Myocyte (in vitro differentiated cells): ENCODE measurements around the gene SMOC2. TPM values are rescaled to one million over a fixed set of nuclear protein-coding genes. Genes with fewer than 3 reads are reported as not detected.

ENCODE experiments used
- DNase-seq: peaks from one replicate; pipeline ENCODE4 v3.0.0-alpha.2; 2012; ENCODE audit warnings: low read depth
- total RNA-seq: library from RNA; depleted of rRNA; stranded (reverse); fragments of >200 nt; gene quantifications from 2 replicates; pipeline ENCODE4 v1.2.3, GENCODE V29; 2014

Gene SMOC2
- total RNA-seq, 1 donor from 2014 or later, result not detected

DNA sequence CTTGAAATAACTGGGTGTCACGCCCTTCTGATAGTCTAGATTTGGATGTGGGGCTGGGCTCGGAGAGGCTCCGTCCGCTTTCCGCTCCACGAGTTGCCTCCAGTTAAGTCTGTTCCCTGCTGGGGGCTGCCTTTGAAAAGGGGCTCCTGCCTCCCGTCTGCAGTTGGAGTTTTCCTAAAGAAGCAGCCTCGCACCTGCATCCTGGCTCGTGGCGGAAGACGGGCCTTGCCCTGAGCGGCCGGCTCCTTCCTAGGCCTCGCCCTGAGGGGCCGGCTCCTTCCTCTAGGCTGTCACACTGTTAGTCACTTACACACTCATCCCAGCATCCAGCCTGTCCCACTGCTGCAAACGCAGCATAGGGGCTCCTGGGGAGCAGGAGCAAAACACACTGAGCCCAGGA lies 74.4 kb downstream of the SMOC2 start:
- DNase-seq, result no peak

DNA sequence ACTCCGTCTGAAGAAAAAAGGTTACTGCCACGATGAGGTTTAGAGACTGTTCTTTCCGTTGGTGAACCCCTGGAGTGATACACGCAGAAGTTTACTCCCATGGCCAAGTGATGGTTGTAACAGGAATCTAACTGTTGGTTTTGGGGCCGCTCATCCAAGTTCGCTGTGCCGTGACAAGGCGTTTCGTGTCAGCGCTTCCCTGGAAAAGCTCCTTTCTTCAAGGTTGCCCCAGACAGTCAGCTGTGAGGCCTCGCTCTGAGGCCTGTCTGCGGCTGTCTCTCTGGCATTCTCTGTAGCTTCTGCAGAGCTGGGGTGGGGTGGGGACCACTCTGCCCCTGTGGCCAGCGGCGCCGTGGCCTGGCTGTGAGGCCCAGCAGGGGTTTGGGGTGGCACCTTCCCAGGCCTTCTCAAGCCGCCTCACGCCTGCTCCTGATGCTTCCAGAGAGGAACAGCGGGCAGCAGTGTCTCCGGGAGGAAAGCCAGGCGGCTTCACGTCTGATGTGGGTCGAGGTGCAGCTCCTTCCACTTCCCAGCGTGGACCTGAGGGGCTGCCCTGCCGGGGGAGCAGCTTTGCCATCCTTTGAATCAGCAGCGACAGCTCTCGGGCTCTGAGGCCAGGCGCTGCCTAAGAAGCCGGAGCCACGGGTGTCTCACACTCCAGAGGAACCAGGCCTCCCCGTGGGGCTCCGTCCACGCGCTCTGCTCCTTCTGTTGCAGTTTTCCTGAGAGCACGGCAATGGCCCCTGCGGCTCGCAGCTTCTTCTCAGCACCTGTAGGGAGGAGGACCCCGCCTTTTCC lies 76.2 kb downstream of the SMOC2 start:
- DNase-seq, result no peak

DNA sequence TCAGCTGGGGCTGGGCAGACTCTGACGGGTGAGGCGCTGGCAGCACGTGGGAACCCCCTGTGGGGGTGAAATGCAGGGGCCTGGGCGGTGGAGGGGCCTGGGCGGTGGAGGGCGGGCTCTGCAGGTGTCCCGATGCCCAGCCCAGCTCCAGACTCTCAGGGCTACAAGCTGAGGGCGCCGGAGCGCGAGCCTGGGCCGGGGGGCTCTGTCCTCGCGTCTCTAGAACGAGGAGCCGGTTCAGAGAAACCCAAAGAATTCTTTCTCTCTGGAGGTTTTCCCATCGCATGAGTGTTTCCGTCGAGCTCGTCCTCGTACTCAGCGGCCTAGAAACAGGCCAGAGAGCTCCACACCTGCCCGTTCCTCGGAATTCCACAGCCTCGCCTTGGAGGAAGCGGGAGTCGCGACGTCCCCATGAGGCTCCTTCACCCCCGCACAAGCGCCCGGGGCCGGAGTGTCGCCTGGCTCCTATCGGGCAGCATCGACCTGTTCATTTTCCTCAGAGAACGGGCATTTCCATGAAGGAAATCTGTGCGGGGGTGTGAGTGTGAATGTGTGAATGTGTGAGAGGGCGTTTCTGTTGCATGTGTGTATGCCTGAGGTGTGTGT lies 76.9 kb downstream of the SMOC2 start:
- no peak for DNase-seq

DNA sequence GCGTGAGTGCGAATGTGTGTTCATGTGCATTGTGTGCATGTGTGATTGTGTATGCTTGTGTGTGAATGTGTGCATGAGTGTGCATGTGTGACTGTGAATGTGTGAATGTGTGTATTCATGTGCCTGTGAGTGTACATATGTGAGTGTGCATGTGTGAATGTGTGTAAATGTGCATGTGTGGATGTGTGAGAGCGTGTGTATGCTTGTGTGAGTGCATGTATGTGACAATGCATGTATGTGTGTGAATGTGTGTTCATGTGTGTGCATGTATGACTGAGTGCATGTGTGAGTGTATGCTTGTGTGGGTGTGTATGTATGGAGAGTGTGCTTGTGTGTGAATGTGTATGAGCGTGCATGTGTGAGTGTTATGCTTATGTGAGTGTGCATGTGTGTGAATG lies 77.4 kb downstream of the SMOC2 start:
- no peak for DNase-seq

DNA sequence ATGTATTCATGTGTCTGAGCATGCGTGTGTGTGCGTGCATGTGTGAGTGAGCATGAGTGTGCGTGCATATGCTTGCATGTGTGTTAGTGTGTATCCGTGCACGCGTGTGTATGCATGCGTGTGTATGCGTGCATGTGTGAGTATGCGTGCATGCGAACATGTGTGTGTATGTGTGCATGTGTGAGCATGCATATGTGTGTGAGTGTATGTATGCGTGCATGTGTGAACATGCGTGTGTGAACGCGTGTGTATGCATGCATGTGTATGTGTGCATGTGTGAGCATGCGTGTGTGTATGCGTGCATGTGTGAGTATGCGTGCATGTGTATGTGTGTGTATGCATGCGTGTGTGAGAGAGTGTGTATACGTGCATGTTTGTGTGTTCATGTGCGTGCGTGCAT lies 77.9 kb downstream of the SMOC2 start:
- no peak for DNase-seq

DNA sequence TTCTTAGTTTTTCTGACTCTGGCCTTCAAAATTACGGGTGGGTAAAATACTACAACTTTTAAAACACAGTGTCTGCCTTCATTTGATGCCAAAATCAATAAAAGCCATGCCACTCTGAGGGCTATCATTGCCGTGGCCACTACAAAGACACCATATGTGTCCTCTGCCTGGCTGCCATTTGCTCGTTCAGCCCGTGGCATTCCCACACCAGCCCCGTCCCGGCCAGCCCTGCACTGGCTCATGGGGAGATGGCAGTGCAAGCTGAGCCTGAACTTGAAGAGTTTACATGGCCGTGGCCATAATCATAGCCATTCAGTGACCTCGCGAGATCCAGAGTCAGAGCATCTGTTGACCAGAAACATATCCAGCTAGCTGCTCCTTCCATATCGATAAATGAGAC lies 79.2 kb downstream of the SMOC2 start:
- DNase-seq, result no peak

DNA sequence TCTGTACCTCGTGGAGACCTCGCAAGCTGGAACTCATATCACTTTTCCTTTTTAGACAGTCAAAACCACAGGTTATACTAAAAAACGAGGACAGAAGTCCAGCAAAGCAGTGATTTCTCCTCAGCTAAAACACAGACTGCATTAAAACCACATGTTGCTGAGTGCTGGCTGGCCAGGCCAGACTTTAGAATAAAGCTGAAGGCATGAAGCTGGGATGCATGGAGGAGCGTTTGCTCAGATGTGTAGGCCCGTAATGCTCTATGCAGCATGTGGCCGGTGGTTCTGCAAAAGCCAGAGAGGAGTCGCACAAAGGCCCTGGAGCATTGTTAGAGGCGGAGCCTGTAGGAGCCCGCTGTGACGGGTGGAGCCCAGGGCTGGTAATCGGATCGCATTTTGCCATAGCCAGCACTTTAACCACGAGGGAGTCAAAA lies 83.6 kb downstream of the SMOC2 start:
- no peak for DNase-seq

DNA sequence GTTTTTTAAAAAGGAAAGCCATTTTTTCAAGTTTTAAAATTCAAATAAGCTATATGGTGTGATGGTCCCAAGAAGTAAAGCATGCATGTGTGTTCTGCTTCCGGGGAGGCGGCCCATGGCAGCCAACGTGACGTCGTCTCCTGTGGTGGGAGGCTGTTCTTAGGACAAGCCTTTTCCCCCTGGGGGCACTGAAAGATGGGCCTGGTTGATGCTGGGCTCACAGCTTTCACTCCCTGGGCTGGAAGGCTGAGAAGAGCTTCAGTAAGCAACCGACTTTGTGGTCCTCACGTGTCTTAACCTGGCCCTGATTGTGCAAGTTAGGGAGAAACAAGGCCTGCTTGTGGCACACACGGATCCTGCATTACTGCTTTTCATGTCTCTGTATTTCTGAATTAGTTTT lies 84.1 kb downstream of the SMOC2 start:
- DNase-seq, result no peak

DNA sequence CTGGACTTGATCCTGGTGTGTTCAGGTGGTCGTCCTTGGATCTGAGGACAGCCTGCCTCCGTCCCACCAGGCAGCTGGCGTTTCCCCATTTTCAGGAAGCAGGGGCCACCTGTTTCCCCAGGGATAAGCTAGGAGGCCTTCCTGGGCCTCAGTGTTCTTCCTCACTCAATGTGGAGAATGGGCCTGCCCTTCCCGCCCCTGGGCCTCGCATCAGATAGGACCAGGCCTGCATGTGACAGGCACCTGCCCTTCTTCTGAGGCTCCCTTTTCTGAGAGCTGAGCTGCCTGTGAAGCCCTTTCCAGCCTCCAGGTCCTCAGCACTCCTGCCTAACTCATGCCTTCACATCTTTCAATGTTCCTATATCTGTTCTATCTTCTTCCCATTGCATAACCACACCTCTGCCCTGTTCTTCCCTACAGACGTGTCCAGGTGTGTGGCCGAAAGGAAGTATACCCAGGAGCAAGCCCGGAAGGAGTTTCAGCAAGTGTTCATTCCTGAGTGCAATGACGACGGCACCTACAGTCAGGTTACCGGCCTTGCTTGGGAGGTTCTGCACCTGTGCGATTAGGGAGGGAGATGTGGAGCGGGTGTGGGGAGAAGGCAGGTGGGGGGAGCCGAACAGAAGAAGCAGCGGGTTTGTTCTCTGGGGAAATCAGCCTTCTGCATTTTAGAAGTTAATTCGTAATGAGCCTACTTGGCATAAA lies 85.1 kb downstream of the SMOC2 start:
- DNase-seq, result no peak

DNA sequence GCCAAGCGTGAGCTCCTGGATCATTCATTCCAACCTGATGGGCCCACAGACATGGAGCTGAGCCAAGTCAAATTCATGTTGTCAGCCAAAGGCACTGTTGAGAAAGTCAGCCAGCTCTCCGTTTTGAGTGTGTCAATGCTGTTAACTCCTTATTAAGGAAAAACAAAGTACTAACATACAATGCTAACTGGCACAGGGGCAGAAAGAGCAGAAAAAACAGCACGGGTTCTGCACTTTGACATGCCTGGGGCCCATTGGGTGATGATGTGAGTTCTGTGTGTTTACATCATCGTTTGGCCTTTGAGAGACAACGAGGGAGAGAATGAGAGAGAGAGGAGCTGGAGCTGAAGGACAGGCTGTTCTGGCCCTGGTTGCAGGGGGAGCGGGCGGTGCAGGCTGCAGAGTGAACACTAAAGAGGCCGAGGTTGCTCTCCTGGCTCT lies 85.9 kb downstream of the SMOC2 start:
- DNase-seq, result no peak

DNA sequence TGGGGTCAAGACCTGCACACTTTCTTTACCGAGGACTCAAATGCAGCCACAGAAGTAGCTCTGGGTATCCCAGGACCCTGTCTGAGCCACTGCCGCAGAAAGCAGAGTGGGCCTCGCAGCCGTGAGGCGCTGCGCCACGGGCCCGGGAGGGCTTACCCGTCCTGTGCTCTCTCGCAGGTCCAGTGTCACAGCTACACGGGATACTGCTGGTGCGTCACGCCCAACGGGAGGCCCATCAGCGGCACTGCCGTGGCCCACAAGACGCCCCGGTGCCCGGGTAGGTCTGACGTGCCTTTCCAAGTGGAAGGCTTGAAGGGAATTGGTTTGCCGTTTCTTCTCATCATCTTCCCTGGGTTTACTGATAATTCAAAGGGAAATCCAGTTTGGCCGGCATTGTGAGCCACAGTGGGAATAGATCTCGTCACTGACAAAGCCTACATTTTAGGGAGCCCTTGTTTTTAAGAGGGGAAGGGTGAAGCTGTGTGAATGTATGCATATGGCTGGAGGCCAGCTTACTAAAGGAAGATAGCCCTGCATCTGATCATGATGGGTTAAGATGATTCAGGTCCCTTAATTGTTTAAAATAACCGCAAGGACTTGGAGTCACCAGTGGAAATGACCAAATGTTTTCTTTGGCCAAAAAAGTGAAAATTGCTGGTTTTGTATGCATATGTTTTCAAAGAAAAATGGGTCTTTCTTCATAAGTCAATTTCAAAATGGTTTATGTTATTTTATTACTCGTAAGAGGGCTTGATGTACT lies 86.6 kb downstream of the SMOC2 start:
- DNase-seq, result no peak

DNA sequence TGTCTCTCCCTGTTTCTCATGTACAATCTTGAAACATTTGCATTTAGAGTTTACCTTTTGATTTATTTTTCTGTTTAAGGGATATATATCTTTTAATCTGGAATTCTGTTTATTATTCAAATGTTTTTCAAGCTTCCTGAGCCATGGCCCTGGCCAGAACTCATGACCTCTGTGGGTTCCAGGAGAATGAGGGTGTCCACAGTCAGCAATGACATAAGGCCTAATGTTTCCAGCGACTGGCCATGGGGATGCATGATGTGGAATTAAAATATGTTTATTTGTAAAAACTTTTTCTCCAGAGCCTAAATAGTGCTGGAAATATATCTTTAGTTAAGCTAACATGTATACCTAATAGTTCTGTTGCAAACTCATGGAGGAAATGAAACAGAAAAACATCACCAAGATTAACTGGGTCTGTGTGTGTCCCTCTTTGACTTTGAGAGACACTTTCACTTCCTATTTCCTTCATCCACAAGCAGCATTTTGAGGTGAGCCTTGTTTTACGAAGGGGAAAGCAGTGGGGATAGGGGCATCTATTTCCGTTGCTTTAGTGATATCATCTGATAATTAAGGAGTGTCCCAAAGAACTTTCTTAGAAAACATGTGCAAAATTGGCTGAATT lies 87.6 kb downstream of the SMOC2 start:
- DNase-seq, result no peak

DNA sequence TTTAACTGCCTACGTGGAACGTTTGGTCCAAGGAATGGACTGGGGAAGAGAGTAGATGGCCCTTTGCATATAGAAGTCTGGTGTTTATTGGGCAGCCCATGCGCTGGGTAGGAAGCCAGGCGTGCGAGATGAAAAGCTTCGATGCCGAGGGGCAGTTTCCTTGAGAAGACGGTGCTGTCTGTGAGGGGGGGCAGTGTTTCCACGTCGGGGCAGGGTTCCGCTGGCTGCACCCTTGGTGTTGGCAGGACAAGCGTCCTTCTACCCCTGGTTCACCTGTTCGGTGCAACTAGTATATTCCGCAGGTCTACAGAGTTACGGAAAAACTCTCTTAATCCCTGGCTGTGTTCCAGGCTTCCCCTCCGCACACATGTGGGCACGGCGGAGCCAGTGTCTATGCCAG lies 88.2 kb downstream of the SMOC2 start:
- no peak for DNase-seq

DNA sequence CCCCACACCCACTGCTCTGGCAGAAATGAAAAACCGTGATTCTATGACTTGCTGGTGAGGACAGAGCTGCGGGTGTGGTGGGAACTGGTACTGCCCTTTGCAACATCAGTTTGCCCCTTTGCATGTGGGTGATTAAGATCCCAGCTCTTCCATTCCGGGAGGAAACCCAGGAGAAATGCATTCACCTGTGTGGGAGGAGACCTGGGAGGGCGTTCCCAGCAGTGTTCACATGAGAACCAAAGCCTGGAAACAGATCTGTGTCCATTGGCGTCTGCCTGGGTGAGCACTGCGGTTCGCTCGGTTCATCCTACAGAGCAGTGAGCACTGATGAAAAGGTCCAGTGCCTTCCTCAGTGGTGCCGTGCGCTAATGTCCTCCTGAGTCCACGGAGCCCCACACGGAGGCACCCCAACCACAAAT lies 89.7 kb downstream of the SMOC2 start:
- DNase-seq, result no peak

DNA sequence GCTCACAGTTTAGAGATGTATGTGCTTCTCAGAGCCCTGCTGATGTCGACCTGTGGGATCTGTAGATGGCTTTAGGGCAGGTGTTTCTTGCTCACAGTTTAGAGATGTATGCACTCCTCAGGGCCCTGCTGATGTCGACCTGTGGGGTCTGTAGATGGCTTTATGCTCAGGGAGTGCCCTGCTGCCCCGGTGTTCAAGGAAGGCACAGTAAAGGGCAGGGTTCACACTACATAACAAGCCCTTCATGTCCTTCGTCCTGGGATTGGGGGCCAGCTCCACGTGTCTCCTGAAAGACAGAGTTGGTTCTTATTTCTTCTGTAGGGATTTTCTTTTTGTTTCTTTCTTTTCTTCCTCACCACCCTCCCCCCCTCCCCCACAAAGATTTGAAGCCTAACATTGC lies 91.1 kb downstream of the SMOC2 start:
- DNase-seq, result no peak

DNA sequence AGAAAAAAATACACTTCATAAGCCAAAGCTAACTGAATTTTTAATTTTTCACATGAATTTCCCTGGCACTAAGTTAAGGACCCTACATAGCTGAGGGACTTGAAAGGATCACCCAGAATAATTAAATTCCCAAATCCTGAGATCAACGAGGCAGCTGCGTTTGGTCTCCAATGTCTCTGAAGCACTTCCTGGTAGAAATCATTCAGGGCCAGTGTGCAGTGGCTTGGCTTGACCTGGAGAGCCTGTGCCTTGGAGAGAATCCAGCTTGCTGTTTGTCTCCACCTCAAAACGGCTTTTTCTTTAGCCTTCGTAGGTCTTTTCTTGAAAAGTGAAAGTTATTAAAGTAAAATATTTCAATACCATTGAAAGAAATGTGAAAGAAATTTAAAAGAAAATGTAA lies 92.4 kb downstream of the SMOC2 start:
- DNase-seq, result no peak

DNA sequence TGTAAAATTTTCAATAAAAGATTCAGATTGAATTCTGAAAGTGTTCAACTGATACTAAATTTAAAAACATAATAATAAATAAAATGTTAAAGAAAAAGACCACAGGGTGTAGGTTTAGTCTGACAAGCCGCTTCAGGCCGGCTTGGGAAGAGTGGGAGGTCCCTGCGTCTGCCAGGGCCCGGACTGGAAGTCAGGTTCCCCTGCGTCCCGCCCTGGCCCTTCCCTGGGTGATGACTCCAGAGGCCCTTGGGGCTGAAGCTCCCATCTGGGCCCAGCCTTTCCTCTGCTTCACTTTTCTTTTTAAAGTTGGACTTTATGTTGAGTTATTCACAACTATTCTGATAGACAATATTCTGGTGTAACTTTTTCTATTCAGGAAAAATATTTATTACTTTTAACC lies 93.3 kb downstream of the SMOC2 start:
- no peak for DNase-seq

DNA sequence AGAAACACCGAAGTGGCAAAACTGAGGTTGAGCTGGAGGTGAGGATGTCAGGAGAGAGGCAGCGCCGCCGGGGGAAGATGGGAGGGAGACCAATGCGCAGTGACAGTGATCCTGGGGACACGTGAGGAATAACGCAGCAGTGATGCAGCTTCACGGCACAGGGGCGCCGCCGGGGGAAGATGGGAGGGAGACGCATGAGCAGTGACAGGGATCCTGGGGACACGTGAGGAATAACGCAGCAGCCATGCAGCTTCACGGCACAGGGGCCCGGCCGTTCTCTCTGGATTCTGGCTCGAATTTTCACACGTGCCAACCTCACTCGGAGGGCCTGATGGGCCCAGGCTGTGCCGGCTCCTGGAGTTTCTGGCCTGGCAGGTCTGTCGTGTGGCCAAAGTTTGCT lies 94.7 kb downstream of the SMOC2 start:
- no peak for DNase-seq

DNA sequence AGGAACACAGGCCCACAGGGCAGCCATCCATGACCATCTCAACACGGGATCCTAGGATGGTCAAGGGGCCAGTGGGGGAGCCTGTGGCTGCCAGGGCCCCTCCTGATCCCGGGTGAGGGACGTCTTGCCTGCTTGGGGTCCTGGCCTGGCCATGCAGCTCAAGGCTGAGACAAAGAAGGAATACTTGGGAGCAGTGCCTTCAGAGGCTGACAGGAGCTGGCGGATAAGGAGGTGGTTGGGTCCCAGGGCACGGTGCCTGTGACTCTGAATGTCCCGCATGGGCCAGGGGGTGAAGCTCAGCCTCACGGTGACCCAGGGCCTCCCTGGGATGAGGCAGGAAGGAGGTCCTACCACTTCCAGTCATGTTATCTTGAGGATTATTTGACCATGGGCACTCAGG lies 95.2 kb downstream of the SMOC2 start:
- DNase-seq, result no peak

DNA sequence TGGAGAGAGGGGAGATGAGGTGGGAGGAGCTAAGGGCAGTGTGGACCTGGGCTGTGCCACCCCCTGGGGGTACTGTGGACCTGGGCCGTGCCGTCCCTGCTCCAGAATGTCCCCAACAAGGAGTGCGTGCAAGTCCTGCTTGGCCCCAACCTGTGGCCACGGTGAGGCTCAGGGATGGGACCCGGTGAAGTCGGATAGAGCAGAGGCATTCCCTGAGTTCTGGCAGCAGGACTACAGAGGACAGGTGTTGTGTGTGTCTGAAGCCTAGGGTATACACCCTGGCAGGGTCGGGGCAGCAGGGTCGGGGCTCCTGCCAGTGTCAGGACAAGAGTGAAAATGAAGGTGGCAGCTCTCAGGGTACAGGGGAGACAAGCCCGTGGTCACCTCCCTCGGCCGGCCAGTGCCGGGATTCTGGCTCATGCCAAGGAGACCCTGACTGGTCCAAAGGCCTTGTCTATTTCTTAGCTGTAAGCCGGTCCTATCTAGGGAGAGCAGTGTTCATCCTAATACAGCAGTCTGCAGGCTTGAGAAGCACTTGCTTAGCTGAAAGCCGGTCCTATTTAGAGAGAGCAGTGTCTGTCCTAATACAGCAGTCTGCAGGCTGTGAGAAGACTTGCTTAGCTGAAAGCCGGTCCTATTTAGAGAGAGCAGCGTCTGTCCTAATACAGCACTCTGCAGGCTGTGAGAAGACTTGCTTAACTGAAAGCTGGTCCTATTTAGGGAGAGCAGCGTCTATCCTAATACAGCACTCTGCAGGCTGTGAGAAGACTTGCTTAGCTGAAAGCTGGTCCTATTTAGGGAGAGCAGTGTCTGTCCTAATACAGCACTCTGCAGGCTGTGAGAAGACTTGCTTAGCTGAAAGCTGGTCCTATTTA lies 95.9 kb downstream of the SMOC2 start:
- no peak for DNase-seq
